Measurements from ENCODE around the gene DCHS2. TPM values are rescaled to one million over a fixed set of nuclear protein-coding genes. Genes with fewer than 3 reads are reported as not detected.

The DCHS2 gene
- total and polyA plus RNA-seq, 2 of the 8 experiments (the other 6 are each of a cell fraction or from before 2014, with no cell fraction given) = 0.54 to 2.6 TPM

DNA sequence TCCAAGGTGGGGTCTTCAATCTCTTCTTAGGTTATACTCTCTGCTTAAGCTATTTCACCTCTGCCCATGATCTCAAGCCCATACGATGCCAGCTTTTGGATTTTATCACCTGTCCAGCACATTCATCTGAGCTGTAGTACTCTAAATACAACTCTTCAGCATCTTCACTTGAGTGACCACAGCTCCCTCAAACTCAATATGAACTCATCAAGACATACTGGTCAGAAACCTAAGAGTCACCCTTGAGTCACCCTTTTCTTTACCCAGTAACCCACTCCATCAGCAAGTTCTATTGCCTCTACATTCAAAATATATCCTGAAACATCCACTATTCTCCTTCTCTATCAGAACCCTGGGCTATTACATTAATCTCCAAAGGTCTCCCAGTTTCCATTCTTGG lies 69.4 kb downstream of the DCHS2 start:
- H4K5ac ChIP-seq (ENCODE audit: insufficient read length, low read depth, low read length) = no peak overlapping the region
- H3K9me3 ChIP-seq (ENCODE audit: insufficient read depth in 2 of 2, low read depth in 1 of 2, low read length in 1 of 2) = no peaks in the 10 kb centered on the region
- no peak overlapping the region for H2BK12ac ChIP-seq (ENCODE audit: low read depth, low read length)
- H3K23me2 ChIP-seq (ENCODE audit: low read depth, low read length) = 0 out of 2 replicates have a peak, but pooled peaks cover 1% of the 10 kb centered on the region
- peaks cover 0 to 7% (median 4%) of the 10 kb centered on the region in 4 experiments; a peak in 4 of 7 replicates for H3K27me3 ChIP-seq (replicated peaks in 1 of 4; ENCODE audit: control insufficient read depth in 3 of 4, extremely low read depth in 1 of 4, insufficient read depth in 3 of 4, low read length in 3 of 4)
- no peak overlapping the region for H3K4ac ChIP-seq (replicated peaks; ENCODE audit: insufficient read length, low read depth, low read length)
- H2BK5ac ChIP-seq (ENCODE audit: low read depth, low read length) = no peak overlapping the region
- no peak overlapping the region for H3K4me2 ChIP-seq (ENCODE audit: insufficient read depth in 1 of 2, low read depth in 2 of 2, low read length in 2 of 2)
- no peak overlapping the region for H3K9ac ChIP-seq (replicated peaks in 1 of 4; ENCODE audit: extremely low read depth in 1 of 4, low read depth in 3 of 4, low read length in 3 of 4)
- H2BK20ac ChIP-seq (ENCODE audit: low read length) = no peak overlapping the region
- no peak overlapping the region for H2BK120ac ChIP-seq (replicated peaks; ENCODE audit: low read depth, low read length)
- no peak overlapping the region for H3K27ac ChIP-seq (ENCODE audit: low read depth, low read length)
- H3K79me2 ChIP-seq (ENCODE audit: control insufficient read depth in 1 of 2, insufficient read depth in 2 of 2, low read length in 2 of 2) = no peaks in the 10 kb centered on the region
- no peak overlapping the region for H3K14ac ChIP-seq (ENCODE audit: insufficient read length)
- H2AFZ ChIP-seq (ENCODE audit: low read length) = no peak overlapping the region
- 16% methylated on average over 1 of the region's 1 CpG; no CpG with 5 or more reads in 1 of the 2 experiments for WGBS, 2 experiments (ENCODE audit: extremely low coverage in 1 of 2, insufficient coverage in 1 of 2, insufficient read length in 1 of 2, insufficient replicate concordance in 2 of 2, low coverage in 1 of 2, low lambda C conversion rate in 2 of 2, missing lambda C conversion rate in 1 of 2)
- ChIA-PET CTCF (ENCODE audit: partially characterized antibody) (interaction anchor here (0.9 to 1.6 kb wide), 2 partner anchors 17 to 80 kb away, joined by 3 to 4 read pairs; no protein-coding TSS in a partner anchor), POLR2A (ENCODE audit: partially characterized antibody) (no interaction called here)
- no peak overlapping the region for H3K23ac ChIP-seq (ENCODE audit: insufficient read length)
- H4K8ac ChIP-seq (ENCODE audit: extremely low read depth, insufficient read depth, low read length) = no peak overlapping the region
- H3K4me3 ChIP-seq (ENCODE audit: extremely low read depth in 1 of 4, insufficient read depth in 2 of 4, low read depth in 3 of 4, low read length in 4 of 4) = no peak overlapping the region
- no peaks in the 10 kb centered on the region for H3K36me3 ChIP-seq (ENCODE audit: control insufficient read depth in 2 of 4, insufficient read depth in 4 of 4, low read length in 3 of 4)
- H4K91ac ChIP-seq (replicated peaks; ENCODE audit: insufficient read length, low read length) = no peak overlapping the region
- no peak overlapping the region for H2BK15ac ChIP-seq (ENCODE audit: low read length)
- H3K56ac ChIP-seq (replicated peaks; ENCODE audit: insufficient read length, low read depth, low read length) = no peak overlapping the region
- FAIRE-seq (no peak), DNase-seq (ENCODE audit: low read depth in 1 of 2, low spot score in 2 of 2) (no peak)
- H2AK5ac ChIP-seq (ENCODE audit: low read depth, low read length) = no peak overlapping the region
- H3K18ac ChIP-seq (ENCODE audit: extremely low read depth, low read length) = no peak overlapping the region
- TF ChIP-seq FOSL1 (IDR thresholded peaks at IDR 0.05; ENCODE audit: insufficient read depth, low read depth, low read length) = no peak
- no peak for TF ChIP-seq KDM4A (IDR thresholded peaks at IDR 0.05; ENCODE audit: low read depth, low read length, severe bottlenecking)
- TF ChIP-seq GTF2F1 (IDR thresholded peaks at IDR 0.05; ENCODE audit: borderline replicate concordance, low read depth, low read length) = no peak
- no peak for TF ChIP-seq BRCA1 (IDR thresholded peaks at IDR 0.05; ENCODE audit: low read depth, low read length)
- TF ChIP-seq RXRA (IDR thresholded peaks at IDR 0.05; ENCODE audit: insufficient read depth, low read depth, low read length) = no peak
- TF ChIP-seq SP1 (IDR thresholded peaks at IDR 0.05; ENCODE audit: low read depth, low read length) = no peak
- no peak for TF ChIP-seq TCF12 (IDR thresholded peaks at IDR 0.05; ENCODE audit: low read depth, low read length)
- no peak for TF ChIP-seq TAF1 (IDR thresholded peaks at IDR 0.05; ENCODE audit: low read depth, low read length)
- no peak for TF ChIP-seq HDAC2 (IDR thresholded peaks at IDR 0.05; ENCODE audit: borderline replicate concordance in 1 of 2, low read depth in 2 of 2, low read length in 2 of 2)
- no peak for TF ChIP-seq POLR2AphosphoS5 (IDR thresholded peaks at IDR 0.05; ENCODE audit: low read depth, low read length)
- no peak for TF ChIP-seq TAF7 (optimal IDR thresholded peaks at IDR 0.05; ENCODE audit: borderline replicate concordance, low read depth, low read length)
- H3K79me1 ChIP-seq (ENCODE audit: low read depth, low read length) = no peaks in the 10 kb centered on the region
- H4K20me1 ChIP-seq (replicated peaks in 1 of 2; ENCODE audit: control insufficient read depth in 1 of 2, insufficient read depth in 2 of 2, low read length in 2 of 2) = no peaks in the 10 kb centered on the region
- H3K4me1 ChIP-seq (replicated peaks in 1 of 4; ENCODE audit: control insufficient read depth in 3 of 4, insufficient read depth in 4 of 4, low read length in 3 of 4) = no peaks in the 10 kb centered on the region

Measured in H1 (cell line).